ENCODE measurements around the gene NSUN6.

Gene NSUN6

GRCh38 chr10:18651324-18652007, at the start of gene NSUN6:
Gene NSUN6 (minus strand): TSS chr10:18651587. CDS start chr10:18651203, 384 bp downstream.
- ATAC-seq: peak; percentile 85 to 86

DNA sequence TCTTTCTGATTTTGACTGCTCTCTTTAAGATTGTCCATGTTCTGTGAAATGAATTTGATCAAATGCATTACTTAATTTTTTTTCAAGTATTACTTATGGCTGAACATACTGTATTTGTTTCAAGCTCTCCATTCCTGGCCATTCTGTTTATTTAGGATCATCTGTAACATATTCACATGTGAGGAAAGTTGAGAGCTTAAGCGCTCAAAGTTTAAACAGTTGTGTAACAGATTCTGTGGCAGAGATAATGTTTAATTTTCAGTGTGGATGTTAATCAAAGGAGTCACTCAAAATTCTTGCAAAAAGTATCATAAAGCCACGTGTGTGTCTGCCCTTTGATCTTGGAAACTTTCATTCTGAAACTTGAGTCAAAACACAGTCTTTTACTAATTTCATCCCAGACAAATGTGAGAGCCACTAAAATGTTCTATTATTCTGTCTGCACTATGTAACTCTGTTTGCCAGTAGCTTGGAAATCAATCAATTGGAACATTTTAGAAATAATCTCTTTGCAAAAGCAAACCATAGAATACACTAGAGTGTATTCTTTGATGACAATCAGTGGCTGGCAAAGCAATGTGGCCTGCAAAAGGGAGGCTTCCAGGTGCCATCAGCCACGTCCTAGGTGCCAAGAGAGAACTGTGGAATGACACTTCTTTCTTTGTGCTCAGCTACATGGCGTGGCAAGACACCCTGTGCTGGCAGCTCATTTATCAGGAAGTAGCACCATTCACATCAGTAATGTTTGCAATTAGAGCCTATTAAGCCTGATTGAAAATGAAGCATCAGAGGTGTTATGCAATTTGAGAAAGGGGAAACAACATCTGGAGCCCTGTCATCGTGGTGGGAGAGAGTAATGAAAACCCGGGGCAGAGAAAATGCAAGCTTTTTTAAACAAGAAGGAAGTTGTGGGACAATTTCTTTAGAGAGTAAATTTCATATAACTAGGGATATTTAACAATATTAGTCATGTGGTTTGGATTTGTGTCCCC, 48.8 kb upstream of the NSUN6 start:
- peak; percentile 44 to 69 for ATAC-seq

GRCh38 chr10:18690541-18690940, 39.2 kb upstream of the NSUN6 start:
- ATAC-seq: no peak

- ATAC-seq: no peak
Measured at GRCh38 chr10:18689498-18689897, 38.1 kb upstream of the NSUN6 start.

GRCh38 chr10:18687706-18688105, 36.3 kb upstream of the NSUN6 start:
- ATAC-seq: no peak

- ATAC-seq: no peak
Measured at GRCh38 chr10:18687195-18687594, 35.8 kb upstream of the NSUN6 start.

GRCh38 chr10:18685555-18685954, 34.2 kb upstream of the NSUN6 start:
- ATAC-seq: no peak

- ATAC-seq: peak in 1 of 2 donors; percentile 43
Measured at GRCh38 chr10:18684953-18685352, 33.6 kb upstream of the NSUN6 start.

DNA sequence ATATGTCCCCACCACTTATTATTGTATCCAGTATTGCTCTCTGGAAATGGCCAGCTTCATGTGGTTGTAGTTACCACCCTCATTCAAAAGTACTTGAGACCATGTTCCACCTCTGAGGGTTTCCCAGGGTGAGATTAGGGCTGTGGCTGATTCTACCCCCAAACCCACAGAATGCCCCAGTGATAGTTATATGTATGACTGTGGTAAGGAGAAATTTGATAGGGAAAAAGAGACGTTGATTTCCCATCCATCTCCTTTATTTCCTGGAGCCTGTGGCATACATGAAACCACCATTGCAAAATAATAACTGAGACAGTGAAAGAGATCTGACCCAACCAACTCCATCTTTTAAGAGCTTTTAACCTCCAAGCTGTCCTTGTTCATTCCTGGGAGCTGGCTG, 33.0 kb upstream of the NSUN6 start:
- ATAC-seq: no peak

- ATAC-seq: peak; percentile 17 to 36
Measured at GRCh38 chr10:18683427-18683826, 32.0 kb upstream of the NSUN6 start.

GRCh38 chr10:18681971-18682411, 30.6 kb upstream of the NSUN6 start:
- no peak for ATAC-seq

GRCh38 chr10:18681366-18681765, 30.0 kb upstream of the NSUN6 start:
- ATAC-seq: no peak

DNA sequence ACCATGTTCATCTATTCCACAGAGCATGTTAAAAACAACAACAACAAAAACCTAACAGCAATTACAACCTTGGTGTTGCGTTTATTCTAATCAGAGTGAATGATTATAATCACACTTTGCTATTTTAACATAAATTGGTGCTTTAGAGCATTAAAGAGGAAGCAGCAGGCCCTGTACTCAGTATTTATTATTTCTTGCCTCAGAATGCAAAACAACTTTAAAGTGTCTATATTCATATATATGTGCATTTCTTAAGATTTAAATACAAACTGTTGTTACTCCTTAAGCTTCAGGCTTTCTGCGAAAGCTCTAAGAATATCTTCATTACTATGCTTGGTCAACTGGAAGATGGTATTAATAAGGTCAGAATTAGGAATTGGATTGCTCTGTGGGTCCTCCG, 29.4 kb upstream of the NSUN6 start:
- no peak for ATAC-seq

DNA sequence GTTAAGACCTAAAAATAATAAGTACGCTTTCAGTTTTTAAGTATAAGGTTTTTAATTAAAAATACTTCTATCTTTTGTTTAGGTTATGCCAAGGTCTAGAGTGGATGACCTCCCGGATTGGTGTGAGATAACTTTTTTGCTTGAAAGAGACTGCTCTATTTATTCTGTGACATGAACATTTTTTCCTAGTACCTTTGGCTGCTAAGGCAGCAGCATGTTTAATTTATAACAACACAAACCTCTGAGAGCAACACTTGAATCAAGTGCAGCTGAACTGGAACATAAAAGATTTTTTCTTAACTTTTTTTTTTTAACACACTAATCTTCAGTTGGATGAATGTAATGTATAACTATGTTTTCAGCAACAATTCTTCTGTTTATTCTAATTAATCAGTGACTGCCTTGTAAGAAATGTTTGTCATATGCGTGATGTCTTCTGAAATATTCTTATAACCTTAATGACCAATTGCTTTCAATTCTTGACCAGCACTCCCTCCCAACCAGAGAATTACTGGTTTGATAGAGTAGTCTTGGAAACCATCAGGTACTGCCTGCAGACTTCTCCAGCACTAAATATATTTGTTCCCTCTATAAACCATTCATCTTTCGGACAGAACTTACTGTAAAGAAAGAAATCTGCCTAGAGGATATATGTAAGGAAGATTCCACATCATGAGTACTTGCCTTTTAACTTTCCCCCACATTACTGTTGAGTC, 23.9 kb upstream of the NSUN6 start:
- ATAC-seq: no peak

- no peak for ATAC-seq
Measured at GRCh38 chr10:18668026-18668425, 16.6 kb upstream of the NSUN6 start.

- no peak for ATAC-seq
Measured at GRCh38 chr10:18666810-18667209, 15.4 kb upstream of the NSUN6 start.

DNA sequence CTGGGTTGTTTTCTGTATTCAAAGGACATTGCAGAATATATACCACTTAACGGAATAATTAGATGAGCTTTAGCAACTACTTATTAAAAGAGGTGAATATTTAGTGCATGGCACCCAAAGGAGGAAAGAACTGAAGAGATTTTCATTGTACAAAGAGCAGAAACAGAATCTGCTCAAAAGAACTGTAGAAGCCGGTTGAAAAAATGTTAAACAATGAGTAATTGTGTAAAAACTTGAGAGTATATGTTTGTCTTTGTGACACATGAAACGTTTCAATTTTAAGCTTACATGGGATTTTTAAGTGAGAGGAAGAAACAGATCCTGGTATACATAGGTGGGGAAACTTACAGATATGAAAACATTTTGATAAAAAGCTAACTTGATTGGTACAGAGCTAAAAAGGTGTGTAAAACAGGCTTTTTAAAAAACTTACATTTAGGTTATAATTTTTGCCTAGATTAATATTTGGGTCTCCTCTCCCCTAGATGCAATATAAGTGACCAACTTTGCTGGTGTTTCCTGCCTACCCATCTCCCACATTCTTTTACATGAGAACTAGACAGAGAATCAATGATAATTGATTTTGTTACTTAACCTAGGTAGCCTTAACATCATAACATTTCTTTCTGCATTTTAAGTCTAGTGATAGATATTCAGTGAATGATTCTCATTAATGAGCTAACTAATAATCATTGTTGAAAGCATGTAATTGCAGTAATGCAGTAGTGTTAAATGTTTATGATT, 14.6 kb upstream of the NSUN6 start:
- ATAC-seq: no peak

- no peak for ATAC-seq
Measured at GRCh38 chr10:18664841-18665478, 13.6 kb upstream of the NSUN6 start.

DNA sequence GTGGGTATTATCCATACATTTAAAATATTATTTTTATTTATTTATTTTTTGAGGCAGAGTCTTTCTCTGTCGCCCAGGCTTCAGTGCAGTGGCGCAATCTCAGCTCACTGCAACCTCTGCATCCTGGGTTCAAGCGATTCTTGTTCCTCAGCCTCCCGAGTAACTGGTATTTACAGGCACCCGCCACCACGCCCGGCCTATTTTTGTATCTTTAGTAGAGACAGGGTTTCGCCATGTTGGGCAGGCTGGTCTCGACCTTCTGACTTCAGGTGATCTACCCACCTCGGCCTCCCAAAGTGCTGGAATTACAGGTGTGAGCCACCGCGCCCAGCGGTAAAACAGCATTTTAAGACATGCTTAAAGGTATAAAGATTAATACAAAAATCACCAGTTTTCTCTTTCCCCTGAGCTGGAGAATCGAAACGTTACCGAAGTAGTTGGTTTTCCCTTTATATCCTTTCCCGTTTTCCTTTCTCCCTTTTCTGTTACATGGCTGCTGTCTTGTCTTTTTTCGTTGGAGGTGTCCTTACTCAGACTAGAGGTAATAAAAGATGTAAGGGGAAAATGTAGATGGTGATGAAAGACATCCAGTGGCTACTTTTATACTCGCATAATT, 9.5 kb upstream of the NSUN6 start:
- ATAC-seq: no peak

GRCh38 chr10:18659819-18660535, 8.6 kb upstream of the NSUN6 start:
- peak in 1 of 2 donors; percentile 2 for ATAC-seq
